Amniotic epithelial cell (primary cell): Measurements from ENCODE around the gene CEBPG.

Experiments
- DNase-seq: peaks from one replicate; pipeline ENCODE4 v3.0.0-alpha.2; 2010; ENCODE audit warnings: low read depth

CEBPG gene

DNA sequence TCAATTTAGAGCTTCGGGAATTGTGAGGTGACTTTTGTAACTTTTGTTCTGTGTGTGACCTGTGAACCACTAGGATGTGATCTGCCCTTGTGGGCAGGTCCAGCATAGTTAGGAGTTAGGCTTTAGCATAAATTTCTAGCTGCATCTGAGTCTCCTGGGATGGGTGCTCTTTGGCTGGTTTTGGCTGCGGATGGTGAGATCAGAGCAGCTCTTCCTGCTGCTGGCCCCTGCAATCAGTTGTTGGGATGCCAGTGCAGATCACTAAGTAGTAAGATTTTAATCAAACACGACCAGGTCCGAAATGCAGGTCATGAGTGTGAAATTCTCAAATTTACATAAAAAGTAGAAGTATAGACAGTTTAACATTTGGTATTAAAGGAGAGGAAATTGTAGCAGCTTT lies 8.5 kb downstream of the CEBPG start:
- DNase-seq = no peak

DNA sequence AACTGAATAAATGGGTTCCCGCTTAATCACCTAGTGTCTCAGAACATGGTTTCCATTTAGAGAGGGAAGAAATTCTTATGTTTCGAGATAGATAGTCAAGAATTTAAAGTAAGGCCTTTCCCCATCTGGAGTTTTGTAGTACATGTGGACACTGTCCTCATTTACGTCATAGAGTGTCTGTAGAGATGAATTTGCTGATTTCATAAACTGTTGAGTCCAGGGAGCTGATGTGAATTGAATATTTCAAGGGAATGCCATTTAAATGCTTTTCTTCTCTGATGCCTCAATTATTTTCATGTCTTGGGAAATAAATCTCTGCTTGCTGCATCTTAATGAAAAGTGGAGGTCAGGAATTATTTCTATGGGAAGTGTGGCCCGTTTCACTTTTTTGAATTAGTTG lies 9.5 kb downstream of the CEBPG start:
- DNase-seq = no peak

DNA sequence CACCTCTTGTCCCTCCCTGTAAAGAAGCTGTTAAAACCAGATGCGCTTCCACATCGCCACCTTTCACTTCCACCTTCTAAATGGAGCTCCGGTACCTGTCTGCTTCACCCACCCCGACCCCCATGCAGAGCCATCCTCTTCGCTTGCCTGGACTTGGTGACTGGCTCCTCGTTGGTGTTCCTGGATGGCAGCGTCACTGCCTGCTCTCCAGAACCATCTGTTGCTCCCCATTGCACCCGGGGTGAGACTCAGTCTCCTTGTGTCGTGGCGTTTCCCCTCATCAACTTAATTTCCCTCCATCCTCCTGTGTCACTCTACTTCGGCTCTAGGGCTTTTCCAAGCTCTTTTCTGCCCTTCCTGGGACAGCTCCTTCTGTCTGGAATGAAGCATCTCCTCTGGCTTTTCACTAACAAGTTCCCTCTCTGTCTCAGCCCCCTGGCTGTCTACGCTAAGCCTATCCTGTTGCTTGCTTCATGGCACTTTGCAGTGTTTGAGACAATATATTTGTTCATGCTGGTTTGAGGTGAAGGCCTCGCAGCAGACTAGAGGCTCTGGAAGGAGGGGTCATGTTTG lies 10.3 kb downstream of the CEBPG start:
- no peak for DNase-seq

DNA sequence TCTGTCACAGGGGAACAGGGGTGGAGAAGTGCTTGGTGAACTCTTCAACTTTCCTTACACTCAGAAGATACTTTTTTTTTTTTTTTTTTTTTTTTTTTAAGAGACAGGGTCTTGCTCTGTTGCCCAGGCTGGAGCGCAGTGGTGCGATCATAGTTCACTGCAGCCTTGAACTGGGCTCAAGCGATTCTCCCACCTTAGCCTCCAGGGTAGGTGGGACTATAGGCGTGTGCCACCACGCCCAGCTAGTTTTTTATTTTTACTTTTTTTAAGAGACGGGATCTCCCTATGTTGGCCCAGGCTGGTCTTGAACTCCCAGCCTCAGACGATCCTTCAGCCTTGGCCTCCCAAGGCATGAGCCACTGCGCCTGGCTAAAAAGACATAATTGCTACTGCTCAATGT lies 11.5 kb downstream of the CEBPG start:
- no peak for DNase-seq

DNA sequence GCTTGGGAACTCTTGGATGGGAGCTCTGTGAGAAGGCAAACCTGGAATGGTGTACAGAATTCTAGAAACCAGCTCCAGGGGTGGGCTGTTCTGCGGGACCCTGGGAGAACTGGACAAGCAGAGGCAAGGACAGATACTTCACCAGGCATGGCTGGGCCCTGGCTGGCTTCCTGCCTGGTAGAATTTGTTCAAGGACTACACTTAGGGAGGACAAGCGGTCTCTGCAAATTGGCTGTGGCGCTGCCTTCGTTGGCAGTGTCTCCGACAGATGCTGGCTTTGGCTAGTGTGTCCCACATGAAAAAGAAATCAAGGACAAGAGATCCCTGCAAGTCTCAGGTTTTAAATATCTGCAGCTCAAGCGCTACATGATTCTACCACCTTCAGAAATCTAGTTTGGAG lies 12.4 kb downstream of the CEBPG start:
- no peak for DNase-seq

DNA sequence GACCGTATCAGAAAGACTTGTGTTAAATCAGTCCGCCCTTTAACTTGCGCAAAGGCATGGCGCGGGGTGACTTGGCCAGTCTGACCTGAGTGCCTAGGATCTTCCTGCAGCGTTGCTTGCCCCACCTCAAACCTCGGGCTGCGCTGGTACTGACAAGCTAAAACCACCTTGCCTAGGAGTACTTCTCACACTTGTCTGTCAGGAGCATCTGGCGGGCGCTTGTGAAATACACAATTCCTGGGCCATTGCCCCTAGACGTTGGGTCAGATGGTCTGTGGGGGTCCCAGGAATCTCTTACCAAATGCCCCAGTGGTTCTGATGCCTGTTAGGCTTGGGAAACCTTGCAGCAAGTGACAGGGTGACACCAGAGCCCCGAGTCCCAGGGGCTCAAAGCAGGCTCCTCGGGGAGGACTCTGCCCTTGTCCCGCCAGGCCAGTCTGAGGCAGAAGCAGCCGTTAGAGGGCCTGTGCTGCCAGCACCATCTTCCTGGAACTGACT lies 12.9 kb downstream of the CEBPG start:
- DNase-seq = no peak

DNA sequence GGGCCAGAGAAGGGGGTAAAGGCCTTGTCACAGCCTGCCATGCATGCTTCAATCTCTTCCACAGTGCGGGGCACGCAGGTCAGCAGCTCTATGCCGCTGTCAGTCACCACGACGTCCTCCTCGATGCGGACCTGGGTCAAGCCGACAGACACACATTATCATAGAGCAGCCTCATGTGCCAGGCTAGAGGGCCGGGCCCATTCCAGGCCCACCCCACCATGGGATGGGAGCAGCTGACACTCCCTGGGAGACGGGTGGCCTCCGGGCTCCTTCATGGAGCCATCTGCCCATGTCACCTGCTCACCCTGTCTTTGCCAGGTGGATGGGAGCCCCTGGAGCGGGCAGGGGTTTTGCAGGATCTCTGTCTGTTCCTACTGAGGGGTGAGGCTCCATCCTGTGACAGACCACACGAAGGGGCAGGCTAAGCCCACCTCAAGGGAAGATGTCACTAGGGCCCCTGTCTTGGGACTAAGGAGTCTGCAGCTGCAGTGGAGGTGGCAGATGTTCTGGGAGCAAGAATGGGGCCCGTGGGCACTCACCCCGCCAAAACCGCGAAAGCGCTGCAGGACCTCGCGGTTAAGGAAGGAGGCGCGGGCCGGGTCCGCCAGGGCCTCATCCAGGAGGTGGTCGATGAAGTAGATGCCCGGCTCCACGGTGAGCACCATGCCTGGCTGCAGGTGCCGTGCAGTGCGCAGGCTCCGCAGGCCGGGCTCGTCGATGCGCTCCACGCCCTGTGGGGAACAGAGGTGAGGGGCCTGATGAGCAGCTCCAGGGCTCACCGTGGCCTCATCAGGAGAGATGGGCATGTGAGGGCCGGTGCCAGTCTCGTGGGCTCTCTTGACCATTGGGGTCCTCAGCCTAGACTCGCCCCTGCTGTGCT lies 14.1 kb downstream of the CEBPG start:
- no peak for DNase-seq

DNA sequence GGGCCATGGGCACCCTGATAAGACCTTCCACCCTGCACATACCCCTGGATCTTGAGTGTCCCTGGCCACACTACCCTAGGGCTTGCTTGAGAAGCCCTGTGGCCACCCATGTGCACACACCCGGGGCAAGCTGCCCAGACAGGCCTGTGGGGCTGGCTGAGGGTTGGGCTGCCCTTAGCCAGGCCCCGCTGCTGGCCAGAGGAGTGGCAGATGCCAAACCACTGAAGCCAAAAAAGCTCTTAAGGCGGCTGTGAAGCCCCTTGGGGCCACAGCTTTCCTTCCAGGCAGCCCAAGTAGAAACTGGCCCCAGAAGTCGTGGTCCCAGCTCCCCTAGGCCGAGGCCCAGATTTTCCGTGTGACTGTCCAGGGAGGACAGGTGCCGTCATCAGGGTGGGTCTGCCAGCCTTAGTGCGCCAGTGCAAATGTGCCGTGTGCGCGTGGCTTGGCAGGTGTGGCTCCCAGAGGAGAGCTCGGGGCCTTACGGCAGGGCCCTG lies 14.8 kb downstream of the CEBPG start:
- DNase-seq = no peak

DNA sequence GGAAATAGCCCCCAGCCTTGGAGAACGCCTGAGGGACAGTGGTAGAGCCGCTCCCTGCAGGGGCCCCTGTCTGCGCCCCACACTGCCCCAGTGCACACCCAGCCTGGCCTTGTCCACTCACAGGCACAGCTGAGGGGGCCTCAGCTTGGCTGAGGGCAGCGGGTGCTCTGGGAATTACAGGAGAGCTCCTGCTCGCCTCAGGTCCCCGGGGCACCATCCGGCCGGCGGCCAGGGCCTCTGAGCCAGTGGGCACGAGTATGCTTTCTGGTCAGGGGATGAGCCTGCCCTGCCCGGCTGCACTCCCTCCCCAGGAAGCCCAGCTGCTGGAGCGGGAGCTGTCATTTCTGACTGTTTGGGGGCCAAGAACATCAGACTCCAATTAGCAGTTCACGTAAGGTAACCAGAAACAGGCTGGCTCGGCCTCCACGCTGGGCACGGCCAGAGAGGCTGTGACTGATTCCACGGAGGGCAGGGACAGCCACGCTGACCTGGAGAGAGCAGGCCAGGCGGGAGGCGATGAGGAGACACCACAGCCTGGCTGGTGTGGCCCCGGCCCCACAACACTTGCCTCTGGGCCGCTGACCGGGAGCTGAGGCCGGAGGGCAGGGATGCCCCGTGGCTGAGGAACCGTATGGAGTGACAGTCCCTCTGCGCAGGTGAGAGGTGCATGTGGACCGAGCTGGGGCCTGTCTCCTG lies 15.4 kb downstream of the CEBPG start:
- no peak for DNase-seq

DNA sequence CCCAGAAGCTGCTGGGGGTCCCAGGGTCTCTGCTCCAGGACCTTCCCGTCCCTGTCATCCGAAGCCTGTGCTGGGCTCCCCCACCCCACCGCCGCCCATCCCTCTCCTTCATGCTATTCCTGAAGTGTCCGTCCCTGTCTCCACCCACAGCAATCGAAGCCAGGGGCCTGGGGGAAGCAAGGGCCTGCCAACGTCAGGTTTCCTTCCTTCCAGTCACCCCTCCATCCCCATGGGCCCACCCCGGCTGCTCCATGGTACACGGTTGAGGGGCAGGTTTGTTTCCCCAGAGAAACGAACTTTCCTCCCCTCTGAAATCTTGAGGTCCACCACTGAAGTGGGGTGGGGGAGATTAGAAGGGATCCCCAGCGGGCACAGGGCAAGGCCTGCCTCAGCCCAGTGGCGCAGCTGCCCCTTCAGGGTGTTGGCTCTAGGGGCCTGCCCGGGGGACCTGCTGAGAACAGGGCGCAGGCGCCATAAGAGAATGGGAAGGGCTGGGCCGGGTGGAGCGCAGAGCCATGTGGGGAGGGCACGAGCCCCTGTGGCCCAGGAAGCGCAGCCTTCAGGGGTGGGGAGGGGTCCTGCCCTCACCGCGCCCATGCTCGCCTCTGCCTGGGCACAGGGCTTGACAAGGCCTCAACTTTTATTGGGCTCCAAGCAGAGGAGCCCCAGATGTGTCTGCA lies 16.1 kb downstream of the CEBPG start:
- no peak for DNase-seq

DNA sequence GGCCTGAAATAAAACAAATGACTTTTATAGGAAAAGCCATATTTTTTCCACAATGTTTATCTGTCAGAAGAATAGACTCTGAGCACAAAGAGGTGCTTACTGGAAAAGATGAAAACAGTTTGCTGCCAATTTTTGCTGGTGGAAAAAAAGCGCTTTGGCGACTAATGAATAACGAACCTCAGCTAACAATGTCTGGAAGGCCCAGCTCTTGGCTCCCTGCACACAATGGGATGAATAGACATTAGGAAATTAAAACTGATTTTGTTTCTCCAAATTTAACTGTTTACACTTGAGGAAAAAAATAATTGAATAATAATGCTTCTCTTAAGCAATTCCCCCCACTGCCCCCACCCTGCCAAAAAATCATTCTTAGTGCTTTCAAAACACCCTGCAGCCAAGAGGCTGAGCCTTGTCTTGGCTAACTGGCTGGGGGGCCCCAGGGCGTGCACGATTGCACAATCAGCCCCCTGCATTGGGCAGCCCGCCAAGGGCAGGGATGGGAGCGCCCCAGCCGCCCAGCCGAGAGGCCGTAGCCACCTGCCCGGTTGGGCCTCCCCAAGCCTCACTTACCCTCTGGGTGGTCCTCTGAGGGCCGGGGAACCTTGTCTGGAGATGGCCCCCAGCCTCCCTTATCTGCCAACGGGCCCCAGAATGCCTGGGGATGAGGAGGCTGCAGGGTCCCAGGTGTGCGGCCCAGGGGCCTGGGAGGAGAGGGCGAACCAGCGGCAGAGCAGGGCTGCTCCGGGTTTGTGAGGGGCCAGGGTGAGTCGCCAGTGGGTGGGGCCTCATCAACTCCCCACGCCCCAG lies 16.8 kb downstream of the CEBPG start:
- peak; percentile 14 for DNase-seq

DNA sequence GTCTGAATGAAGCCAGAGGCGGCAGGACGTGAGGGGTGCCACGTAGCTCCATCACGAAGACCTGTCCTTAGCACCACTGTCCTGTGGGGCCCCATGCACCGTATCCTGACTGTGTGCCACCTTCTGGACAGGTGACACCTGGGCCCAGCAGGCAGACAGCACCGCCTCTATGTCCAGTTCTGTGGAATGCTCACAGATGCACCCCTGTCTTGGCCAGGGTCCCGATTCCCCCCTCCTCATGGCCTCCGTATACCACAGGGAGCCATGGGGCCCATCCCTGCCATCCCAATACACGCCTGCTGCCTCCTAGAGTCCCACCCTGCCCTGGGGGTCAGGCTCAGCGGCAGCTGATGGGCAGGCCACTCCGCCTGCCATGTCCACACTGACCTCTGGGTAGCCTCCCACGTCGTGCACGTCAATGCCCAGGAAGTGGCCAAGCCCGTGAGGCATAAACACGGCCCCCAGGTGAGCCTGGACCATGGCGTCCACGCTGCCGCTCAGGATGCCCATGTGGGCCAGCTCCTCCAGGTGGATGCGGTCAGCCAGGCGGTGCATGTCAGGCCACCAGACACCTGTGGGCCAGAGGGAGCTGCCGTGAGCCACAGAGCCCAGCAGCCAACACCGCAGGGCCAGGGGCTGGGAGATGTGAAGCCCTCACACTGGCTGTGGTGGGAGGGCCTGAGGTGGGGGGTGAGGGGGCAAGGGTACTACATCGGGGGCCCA lies 17.6 kb downstream of the CEBPG start:
- DNase-seq = no peak

DNA sequence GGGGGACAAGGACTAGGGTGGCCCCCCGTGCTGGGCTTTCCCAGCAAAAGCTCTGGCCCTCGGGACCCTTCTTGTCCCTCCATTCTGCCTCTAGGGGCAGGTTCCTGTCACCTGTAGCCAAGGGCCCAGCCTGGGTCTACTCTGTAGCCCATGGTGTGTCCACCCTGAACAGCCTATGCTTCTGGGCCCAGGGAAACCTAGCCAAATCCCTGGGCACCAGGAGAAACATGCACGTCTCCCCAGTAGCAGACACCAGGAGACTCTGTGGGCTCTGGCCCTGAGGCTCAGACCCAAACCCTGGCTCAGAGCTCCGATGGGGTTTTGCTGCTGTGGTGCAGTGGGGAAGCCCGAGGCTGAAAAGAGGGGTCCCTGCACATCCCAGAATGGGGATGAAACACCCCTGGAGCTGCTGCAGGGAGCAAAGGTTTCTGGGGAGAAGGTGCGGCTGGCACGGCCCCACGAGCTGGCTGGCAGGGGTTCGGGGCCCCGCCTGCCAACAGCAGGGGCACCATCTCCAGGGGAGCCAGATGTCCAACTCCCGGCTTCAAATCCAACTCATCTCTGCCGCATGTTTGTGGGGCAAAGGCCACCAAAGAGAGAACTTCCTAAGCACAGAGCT lies 18.2 kb downstream of the CEBPG start:
- no peak for DNase-seq

DNA sequence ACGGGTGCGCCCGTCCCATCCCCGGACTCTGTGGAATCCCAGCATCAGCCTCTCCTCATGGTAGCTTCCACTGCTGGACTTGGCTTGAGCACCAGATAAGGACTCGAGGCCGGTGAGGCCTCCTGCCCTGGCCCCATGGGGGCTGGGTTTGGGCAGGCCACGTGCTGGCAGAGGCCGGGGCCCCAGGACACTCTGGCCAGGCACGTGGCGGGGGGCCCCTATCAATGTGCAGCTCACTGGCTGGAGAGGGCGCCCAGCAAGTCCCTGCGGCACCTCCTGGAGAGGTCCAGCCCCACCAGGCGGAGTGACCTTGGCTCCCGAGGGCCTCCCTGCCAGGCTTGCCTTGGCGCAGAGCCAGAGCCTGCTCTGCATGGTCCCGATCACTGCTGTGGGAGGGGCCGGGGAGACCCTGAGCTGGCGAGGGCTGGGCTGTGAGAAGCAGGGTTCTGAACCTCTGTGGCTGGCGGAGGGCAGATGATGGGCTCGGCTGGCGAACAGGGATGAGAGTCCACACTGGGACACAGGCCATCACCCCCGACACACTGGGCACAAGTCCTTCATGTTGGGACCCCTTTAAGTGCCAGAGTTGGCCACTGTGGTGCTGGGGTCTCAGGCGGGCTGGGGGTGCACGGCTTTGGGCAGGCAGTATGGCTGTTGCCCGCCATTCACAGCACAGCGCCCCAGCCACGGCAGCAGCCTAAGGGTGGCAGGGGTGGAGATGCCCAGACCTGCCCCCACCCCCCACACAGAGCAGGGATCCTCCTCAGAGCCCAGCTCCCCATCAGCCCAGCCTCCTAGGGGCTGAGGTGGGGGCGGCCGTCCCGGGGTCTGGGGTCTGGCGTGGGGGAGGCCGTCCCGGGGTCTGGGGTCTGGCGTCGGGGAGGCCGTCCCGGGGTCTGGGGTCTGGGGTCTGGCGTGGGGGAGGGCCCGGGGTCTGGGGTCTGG lies 19.1 kb downstream of the CEBPG start:
- DNase-seq = no peak

DNA sequence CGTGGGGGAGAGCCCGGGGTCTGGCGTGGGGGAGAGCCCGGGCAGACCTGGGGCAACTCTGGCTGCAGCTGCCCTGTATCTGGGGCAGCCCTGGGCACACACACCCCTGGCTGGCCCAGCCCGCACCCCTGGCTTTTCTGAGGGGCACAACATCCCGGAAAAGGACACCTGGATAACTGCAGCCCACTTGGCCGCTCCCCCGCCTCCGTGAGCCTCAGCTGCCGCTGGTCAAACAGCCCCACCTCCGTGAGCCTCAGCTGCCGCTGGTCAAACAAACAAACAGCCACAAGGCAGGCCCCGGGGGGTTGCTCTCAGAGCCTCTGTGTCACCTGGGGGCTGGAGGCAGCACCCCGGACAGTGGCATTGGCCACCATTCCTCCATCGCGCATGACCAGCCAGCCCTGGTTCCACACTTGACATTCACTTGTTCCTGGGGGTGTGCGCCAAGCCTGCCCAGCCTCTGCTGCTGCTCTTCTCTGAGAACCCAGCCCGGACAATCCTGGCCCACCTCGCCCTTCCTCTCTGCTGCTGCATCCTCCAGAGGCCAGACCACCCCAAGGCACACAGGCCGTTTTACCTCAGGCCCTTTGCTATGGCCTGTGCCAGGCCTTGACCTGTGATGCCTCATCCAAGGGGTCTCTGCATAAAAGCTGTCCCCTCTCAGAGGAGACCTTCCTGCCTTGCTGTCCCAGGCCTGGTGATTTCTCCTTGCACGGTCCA lies 19.9 kb downstream of the CEBPG start:
- DNase-seq = no peak

DNA sequence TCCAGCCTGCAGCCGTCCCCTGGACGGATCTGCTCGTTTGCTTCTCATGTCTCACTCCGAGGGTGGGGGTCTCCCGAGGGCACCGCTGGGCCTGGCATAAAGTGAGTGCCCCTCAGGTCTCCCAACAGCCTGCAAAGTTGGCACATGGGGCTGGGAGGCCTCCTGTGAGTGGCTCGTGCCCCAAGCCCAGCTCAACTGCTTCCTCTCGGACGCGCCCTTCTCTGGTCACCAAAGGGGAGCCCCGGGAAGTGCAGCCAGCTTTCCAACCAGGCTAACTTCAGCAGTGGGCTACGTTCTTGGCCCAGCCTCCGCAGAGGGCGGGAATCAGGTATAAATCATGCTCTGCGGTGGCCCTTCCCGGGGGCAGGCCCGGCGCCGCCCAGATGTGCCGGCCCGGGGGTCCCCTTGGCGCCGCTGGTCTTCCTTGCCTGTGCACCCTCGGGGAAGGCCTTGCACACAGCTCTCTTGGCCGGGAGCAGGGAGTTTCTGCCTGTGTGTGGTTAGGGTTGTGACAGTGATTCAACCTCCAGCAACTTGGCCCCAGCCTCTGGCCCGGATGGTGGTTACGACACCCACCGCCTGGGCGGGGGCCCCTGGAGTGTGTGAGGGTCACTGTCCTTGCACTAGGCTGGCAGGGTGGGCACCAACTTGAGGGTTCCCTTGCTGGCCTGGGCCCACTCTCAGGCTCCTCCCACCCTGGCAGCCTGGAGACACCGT lies 20.7 kb downstream of the CEBPG start:
- peak; percentile 72 for DNase-seq

DNA sequence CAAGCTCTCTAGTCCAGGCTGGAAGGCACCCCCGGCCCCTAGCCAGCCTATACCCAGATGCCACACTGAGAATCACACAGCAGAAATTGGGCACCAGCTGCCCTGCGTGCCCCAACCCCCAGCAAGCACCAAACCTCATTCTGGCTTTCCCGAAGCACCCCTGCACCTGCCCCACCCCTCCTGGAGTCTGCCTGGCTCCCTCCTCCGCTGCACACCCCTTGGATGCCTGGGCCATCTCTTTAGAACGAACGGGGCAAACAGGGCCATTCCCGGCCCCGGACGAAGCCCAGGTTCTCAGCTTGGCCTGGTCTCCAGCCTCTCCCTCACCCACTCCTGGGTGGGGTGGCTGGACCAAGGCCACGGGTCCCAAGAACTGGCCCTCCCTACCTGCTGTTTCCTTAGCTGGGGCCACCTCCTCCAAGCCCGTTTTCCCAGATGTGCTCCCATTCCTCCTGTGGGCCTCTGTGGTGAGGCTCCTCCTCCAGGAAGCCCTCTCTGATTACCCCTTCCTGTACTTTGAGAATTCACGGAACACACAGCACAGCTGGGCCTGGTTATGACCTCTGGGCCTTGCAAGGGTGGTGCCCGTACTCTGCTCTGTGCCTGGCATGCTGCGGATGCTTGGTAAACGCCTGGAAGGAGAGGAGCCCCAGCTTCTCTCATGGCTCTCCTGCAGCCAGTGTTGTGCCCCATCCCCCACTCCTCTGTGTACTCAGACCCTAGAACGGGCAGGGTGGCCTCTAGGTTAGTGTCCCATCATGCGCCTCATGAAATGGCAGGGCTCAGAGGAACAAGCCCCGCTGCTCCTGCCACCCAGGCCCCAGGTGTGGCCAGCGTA lies 21.4 kb downstream of the CEBPG start:
- no peak for DNase-seq
